ENCODE results near the gene BRD7. TPM values are rescaled to one million over a fixed set of nuclear protein-coding genes. Genes with fewer than 3 reads are reported as not detected.

BRD7 gene
- total and polyA plus RNA-seq, 4 donors, result 13.3 to 34.3 (median 14.1) TPM

DNA sequence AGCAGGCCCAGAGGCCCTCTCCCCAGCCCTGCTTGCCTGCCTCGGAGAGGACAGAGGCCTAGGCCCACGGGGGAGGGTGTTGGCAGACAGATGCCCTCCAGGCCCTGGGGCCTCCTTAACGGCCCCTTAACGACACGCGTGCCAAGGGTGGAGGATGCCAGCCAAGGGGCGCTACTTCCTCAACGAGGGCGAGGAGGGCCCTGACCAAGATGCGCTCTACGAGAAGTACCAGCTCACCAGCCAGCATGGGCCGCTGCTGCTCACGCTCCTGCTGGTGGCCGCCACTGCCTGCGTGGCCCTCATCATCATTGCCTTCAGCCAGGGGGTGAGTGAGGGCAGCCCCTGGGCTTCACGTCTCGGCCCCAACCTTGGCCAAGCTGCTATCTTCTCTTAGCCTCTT is 80.8 kb downstream of the BRD7 start (continued):
- TF ChIP-seq NR2F2 (IDR thresholded peaks at IDR 0.05), result no peak

DNA sequence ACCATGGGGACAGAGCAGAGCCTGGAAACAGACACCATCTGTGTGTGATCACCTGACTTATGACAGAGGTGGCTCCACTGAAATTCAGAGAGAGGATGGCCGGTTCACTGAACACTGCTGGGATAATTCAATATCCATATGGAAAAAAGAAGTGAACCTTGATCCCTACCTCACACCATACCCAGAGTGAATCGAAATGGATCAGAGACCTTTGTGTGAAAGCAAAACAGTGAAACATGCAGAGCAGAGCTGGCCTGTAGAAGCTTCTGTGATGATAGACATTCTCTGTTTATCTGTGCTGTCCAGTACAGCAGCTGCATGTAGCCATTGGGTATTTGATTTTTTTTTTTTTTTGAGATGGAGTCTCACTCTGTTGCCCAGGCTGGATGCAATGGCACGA is 82.1 kb downstream of the BRD7 start:
- no peaks in the 10 kb centered on the region for H3K36me3 ChIP-seq (ENCODE audit: control insufficient read depth in 4 of 4, insufficient read depth in 3 of 4, low read depth in 1 of 4, low read length in 3 of 4)
- no peak overlapping the region for H3K4me3 ChIP-seq (ENCODE audit: low read depth in 1 of 3, low read length in 3 of 3)
- TF ChIP-seq EGR1 (IDR thresholded peaks at IDR 0.05; ENCODE audit: low read depth in 2 of 2), result no peak
- TF ChIP-seq, protein P1, sequence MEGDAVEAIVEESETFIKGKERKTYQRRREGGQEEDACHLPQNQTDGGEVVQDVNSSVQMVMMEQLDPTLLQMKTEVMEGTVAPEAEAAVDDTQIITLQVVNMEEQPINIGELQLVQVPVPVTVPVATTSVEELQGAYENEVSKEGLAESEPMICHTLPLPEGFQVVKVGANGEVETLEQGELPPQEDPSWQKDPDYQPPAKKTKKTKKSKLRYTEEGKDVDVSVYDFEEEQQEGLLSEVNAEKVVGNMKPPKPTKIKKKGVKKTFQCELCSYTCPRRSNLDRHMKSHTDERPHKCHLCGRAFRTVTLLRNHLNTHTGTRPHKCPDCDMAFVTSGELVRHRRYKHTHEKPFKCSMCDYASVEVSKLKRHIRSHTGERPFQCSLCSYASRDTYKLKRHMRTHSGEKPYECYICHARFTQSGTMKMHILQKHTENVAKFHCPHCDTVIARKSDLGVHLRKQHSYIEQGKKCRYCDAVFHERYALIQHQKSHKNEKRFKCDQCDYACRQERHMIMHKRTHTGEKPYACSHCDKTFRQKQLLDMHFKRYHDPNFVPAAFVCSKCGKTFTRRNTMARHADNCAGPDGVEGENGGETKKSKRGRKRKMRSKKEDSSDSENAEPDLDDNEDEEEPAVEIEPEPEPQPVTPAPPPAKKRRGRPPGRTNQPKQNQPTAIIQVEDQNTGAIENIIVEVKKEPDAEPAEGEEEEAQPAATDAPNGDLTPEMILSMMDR (IDR thresholded peaks at IDR 0.05; ENCODE audit: low read depth, low read length, missing input control), result no peak
- no peak for TF ChIP-seq RXRA (IDR thresholded peaks at IDR 0.05)
- TF ChIP-seq NR2F2 (IDR thresholded peaks at IDR 0.05), result no peak
- TF ChIP-seq, protein P2, sequence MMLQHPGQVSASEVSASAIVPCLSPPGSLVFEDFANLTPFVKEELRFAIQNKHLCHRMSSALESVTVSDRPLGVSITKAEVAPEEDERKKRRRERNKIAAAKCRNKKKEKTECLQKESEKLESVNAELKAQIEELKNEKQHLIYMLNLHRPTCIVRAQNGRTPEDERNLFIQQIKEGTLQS (IDR thresholded peaks at IDR 0.05), result no peak
- no peak for TF ChIP-seq GABPA (IDR thresholded peaks at IDR 0.05 in 1 of 2, conservative IDR thresholded peaks at IDR 0.05 in 1 of 2)
- TF ChIP-seq, protein P3, sequence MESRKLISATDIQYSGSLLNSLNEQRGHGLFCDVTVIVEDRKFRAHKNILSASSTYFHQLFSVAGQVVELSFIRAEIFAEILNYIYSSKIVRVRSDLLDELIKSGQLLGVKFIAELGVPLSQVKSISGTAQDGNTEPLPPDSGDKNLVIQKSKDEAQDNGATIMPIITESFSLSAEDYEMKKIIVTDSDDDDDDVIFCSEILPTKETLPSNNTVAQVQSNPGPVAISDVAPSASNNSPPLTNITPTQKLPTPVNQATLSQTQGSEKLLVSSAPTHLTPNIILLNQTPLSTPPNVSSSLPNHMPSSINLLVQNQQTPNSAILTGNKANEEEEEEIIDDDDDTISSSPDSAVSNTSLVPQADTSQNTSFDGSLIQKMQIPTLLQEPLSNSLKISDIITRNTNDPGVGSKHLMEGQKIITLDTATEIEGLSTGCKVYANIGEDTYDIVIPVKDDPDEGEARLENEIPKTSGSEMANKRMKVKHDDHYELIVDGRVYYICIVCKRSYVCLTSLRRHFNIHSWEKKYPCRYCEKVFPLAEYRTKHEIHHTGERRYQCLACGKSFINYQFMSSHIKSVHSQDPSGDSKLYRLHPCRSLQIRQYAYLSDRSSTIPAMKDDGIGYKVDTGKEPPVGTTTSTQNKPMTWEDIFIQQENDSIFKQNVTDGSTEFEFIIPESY (IDR thresholded peaks at IDR 0.05), result no peak
- TF ChIP-seq, protein P4, sequence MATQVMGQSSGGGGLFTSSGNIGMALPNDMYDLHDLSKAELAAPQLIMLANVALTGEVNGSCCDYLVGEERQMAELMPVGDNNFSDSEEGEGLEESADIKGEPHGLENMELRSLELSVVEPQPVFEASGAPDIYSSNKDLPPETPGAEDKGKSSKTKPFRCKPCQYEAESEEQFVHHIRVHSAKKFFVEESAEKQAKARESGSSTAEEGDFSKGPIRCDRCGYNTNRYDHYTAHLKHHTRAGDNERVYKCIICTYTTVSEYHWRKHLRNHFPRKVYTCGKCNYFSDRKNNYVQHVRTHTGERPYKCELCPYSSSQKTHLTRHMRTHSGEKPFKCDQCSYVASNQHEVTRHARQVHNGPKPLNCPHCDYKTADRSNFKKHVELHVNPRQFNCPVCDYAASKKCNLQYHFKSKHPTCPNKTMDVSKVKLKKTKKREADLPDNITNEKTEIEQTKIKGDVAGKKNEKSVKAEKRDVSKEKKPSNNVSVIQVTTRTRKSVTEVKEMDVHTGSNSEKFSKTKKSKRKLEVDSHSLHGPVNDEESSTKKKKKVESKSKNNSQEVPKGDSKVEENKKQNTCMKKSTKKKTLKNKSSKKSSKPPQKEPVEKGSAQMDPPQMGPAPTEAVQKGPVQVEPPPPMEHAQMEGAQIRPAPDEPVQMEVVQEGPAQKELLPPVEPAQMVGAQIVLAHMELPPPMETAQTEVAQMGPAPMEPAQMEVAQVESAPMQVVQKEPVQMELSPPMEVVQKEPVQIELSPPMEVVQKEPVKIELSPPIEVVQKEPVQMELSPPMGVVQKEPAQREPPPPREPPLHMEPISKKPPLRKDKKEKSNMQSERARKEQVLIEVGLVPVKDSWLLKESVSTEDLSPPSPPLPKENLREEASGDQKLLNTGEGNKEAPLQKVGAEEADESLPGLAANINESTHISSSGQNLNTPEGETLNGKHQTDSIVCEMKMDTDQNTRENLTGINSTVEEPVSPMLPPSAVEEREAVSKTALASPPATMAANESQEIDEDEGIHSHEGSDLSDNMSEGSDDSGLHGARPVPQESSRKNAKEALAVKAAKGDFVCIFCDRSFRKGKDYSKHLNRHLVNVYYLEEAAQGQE (IDR thresholded peaks at IDR 0.05), result no peak
- TF ChIP-seq FOXA2 (IDR thresholded peaks at IDR 0.05), result no peak
- TF ChIP-seq, protein P5, sequence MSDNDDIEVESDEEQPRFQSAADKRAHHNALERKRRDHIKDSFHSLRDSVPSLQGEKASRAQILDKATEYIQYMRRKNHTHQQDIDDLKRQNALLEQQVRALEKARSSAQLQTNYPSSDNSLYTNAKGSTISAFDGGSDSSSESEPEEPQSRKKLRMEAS (IDR thresholded peaks at IDR 0.05), result no peak
- TF ChIP-seq TAF1 (conservative IDR thresholded peaks at IDR 0.05), result no peak
- no peak for TF ChIP-seq JUND (IDR thresholded peaks at IDR 0.05)
- no peak for TF ChIP-seq RAD21 (IDR thresholded peaks at IDR 0.05)
- TF ChIP-seq HNF4A (conservative IDR thresholded peaks at IDR 0.05), result no peak
- no peak for TF ChIP-seq FOXA1 (IDR thresholded peaks at IDR 0.05)
- no peak for DNase-seq (ENCODE audit: low spot score)
- H3K4me1 ChIP-seq (ENCODE audit: control insufficient read depth in 4 of 4, insufficient read depth in 4 of 4, low read length in 3 of 4), result peaks cover 9 to 28% (median 19%) of the 10 kb centered on the region in 4 donors
- WGBS, result 97% methylated on average over 3 of the region's 3 CpGs
- H3K27ac ChIP-seq (ENCODE audit: low read depth in 1 of 2, low read length in 2 of 2), result no peak overlapping the region
- no peaks in the 10 kb centered on the region for H3K9me3 ChIP-seq (ENCODE audit: control insufficient read depth in 4 of 4, low read length in 3 of 4)
- no peaks in the 10 kb centered on the region for H3K27me3 ChIP-seq (ENCODE audit: control insufficient read depth in 4 of 4, insufficient read depth in 4 of 4, low read length in 3 of 4)
- no peak overlapping the region for H3K9ac ChIP-seq (ENCODE audit: low read depth in 1 of 2, low read length in 2 of 2)

All from liver (tissue), 9 donors.